Prostate gland (tissue), 2 donors: Measurements from ENCODE around the gene CMPK2. TPM values are rescaled to one million over a fixed set of nuclear protein-coding genes. Genes with fewer than 3 reads are reported as not detected.

ENCODE experiments used
- DNase-seq: peaks from one replicate; pipeline ENCODE4 v3.0.0-alpha.2; 2019; ENCODE audit warnings: low spot score
- H3K27ac ChIP-seq, 2 donors: fragments of 200-600 bp; sonication (generic); 2 replicates each; pipeline ENCODE4 v1.5.1; 2017 to 2019
- H3K27me3 ChIP-seq: fragments of 200-600 bp; sonication (generic); replicated peaks from 2 replicates; pipeline ENCODE4 v1.5.1; 2019; ENCODE audit not compliant: insufficient read depth
- H3K36me3 ChIP-seq, 2 donors: fragments of 200-600 bp; sonication (generic); 1 replicate in 1 of 2; 2 replicates in 1 of 2; pipeline versions ENCODE4 v1.5.1 to v1.8.1; 2017 to 2019
- H3K4me1 ChIP-seq: fragments of 200-600 bp; sonication (generic); replicated peaks from 2 replicates; pipeline ENCODE4 v1.5.1; 2019
- H3K4me3 ChIP-seq, 2 donors: fragments of 200-600 bp; sonication (generic); 2 replicates each; pipeline ENCODE4 v1.5.1; 2017 to 2019
- H3K9me3 ChIP-seq: fragments of 200-600 bp; sonication (generic); 2 replicates; pipeline ENCODE4 v1.5.1; 2017
- POLR2A ChIP-seq: fragments of 450-650 bp; IDR thresholded peaks from one replicate; pipeline ENCODE4 v1.6.1; 2016; ENCODE audit warnings: antibody characterized with exemption, mild to moderate bottlenecking
- POLR2AphosphoS5 ChIP-seq: sonication (generic); formaldehyde crosslinking; IDR thresholded peaks from one replicate; pipeline ENCODE4 v1.6.1; 2017; ENCODE audit warnings: antibody characterized with exemption
- WGBS: methylation state at CpG from one replicate; pipeline ENCODE4 v1.1.5; 2018; 5-methylcytosine and 5-hydroxymethylcytosine counted together
- intact Hi-C: fragments of 100-400 bp; cut with DNase I; formaldehyde crosslinking; loops from one replicate; pipeline ENCODE4 v1.14.2; 2022
- total RNA-seq, 2 donors: library from RNA; depleted of rRNA; stranded (reverse); fragments of >200 nt; gene quantifications; one replicate each; pipeline ENCODE4 v1.1.0, GENCODE V29; 2016
- TF ChIP-seq, protein P1 (sequence below), 4 experiments: fragments of 200-600 bp in 2 of 4; fragments of 450-650 bp in 2 of 4; sonication (generic) in 2 of 4; IDR thresholded peaks; 1 replicate in 3 of 4; 2 replicates in 1 of 4; pipeline ENCODE4 v1.5.1; 2016 to 2019; ENCODE audit warnings: antibody characterized with exemption in 4 of 4, mild to moderate bottlenecking in 2 of 4, moderate library complexity in 2 of 4

The CMPK2 gene
- total RNA-seq, 2 donors from 2014 or later, result 13.4 to 13.7 TPM

DNA sequence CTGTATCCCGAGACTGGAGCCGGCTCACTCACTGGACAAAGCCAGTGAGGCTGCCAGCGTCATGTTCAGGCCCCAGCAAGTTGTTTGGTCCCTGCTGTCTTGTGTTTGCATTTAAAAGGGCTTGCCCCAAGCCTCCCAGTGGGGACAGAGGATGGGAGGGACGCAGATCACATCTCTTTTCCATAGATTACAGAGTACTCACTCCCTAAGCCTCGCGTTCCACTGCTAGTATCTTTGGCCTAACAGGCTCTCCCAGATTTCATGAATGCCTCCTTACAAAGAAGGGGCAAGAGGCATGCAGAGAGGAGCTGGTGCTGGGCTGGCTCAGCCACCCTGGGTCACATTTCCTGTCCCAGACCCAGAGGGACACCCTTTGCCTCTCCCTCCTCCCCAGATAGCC, 59.1 kb downstream of the CMPK2 start:
- Histone ChIP-seq H3K36me3 (no peaks in the 10 kb centered on the region), H3K4me1 (no peaks in the 10 kb centered on the region), H3K4me3 (no peak overlapping the region), H3K27ac (no peak overlapping the region), H3K9me3 (no peaks in the 10 kb centered on the region), H3K27me3 (peaks cover 3% of the 10 kb centered on the region)
- 40% methylated on average over 6 of the region's 6 CpGs for WGBS
- TF ChIP-seq, protein P1, sequence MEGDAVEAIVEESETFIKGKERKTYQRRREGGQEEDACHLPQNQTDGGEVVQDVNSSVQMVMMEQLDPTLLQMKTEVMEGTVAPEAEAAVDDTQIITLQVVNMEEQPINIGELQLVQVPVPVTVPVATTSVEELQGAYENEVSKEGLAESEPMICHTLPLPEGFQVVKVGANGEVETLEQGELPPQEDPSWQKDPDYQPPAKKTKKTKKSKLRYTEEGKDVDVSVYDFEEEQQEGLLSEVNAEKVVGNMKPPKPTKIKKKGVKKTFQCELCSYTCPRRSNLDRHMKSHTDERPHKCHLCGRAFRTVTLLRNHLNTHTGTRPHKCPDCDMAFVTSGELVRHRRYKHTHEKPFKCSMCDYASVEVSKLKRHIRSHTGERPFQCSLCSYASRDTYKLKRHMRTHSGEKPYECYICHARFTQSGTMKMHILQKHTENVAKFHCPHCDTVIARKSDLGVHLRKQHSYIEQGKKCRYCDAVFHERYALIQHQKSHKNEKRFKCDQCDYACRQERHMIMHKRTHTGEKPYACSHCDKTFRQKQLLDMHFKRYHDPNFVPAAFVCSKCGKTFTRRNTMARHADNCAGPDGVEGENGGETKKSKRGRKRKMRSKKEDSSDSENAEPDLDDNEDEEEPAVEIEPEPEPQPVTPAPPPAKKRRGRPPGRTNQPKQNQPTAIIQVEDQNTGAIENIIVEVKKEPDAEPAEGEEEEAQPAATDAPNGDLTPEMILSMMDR (IDR thresholded peaks at IDR 0.05), result no peak
- TF ChIP-seq POLR2AphosphoS5 (no peak), POLR2A (no peak)
- DNase-seq, result no peak
- intact Hi-C loops, result no loop called here

DNA sequence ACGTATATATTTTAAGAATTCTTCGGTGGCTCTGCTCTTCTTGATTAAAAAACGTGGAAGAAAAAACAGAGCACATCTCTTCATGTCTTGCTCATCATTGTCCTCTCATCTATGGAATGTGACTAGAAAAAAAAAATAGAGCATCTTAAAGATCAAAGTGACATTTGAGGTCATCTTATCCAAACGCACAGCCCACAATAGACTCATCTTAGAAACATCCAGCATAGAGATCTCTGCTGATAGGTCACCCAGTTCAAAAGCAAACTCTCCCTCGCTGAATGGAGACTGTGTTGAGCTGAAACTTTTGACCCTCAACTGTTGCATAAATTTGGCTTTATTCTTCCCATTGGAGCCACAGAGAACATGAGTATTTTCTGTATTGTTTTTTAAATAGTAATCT, 65.2 kb downstream of the CMPK2 start:
- Histone ChIP-seq H3K27me3 (no peaks in the 10 kb centered on the region), H3K36me3 (no peaks in the 10 kb centered on the region), H3K4me1 (no peaks in the 10 kb centered on the region), H3K4me3 (no peak overlapping the region), H3K9me3 (no peaks in the 10 kb centered on the region), H3K27ac (no peak overlapping the region)
- WGBS, result 59% methylated on average over 5 of the region's 5 CpGs
- TF ChIP-seq, protein P1 (IDR thresholded peaks at IDR 0.05), result no peak
- TF ChIP-seq POLR2AphosphoS5, result no peak
- TF ChIP-seq POLR2A, result no peak
- intact Hi-C loops, result no loop called here
- DNase-seq, result no peak

Other genes starting within 250 kb of the CMPK2 start
- gene RSAD2, start 11.9 kb upstream of the CMPK2 start, total RNA-seq, result 1 to 10 TPM; 3.3 to 8.3 TPM
- gene RNF144A, start 51.5 kb upstream of the CMPK2 start, total RNA-seq, result 10 to 100 TPM in 1 of 2 donors, 1 to 10 TPM in 1; 9.1 to 27.9 TPM